Tibial nerve (tissue), 3 donors: ENCODE measurements around the gene BGLAP.

ENCODE experiments used
- POLR2A ChIP-seq, 2 donors: fragments of 450-650 bp; IDR thresholded peaks; one replicate each; pipeline ENCODE4 v1.6.1; 2017; ENCODE audit warnings: antibody characterized with exemption in 2 of 2, mild to moderate bottlenecking in 2 of 2, moderate library complexity in 2 of 2
- TF ChIP-seq, protein P1 (sequence below), 5 experiments: fragments of 200-600 bp in 3 of 5; fragments of 450-650 bp in 2 of 5; sonication (generic) in 3 of 5; IDR thresholded peaks; one replicate each; pipeline ENCODE4 v1.5.1; 2016 to 2019; ENCODE audit warnings: antibody characterized with exemption in 5 of 5, mild to moderate bottlenecking in 3 of 5, moderate library complexity in 2 of 5

DNA sequence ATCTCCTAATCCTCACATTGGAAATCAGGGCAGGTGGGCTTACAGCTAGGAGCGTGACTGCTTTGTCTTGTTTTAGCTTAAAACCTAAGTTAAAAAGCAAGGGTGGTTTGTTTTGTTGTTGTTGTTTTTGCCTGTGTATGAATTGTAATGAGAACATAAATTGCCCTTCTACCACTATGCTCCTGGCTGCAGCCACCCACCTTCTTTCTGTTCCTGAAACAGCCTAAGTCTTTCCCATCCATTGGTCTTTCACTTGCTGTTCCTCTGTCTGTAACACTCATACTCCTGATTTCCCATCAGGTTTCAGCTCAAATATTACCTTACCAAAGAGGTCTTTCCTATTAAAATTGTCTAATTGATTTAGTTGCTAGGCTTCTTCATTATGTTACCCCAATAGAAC, 41.5 kb downstream of the BGLAP start:
- TF ChIP-seq, protein P1, sequence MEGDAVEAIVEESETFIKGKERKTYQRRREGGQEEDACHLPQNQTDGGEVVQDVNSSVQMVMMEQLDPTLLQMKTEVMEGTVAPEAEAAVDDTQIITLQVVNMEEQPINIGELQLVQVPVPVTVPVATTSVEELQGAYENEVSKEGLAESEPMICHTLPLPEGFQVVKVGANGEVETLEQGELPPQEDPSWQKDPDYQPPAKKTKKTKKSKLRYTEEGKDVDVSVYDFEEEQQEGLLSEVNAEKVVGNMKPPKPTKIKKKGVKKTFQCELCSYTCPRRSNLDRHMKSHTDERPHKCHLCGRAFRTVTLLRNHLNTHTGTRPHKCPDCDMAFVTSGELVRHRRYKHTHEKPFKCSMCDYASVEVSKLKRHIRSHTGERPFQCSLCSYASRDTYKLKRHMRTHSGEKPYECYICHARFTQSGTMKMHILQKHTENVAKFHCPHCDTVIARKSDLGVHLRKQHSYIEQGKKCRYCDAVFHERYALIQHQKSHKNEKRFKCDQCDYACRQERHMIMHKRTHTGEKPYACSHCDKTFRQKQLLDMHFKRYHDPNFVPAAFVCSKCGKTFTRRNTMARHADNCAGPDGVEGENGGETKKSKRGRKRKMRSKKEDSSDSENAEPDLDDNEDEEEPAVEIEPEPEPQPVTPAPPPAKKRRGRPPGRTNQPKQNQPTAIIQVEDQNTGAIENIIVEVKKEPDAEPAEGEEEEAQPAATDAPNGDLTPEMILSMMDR (IDR thresholded peaks at IDR 0.05) = no peak
- TF ChIP-seq POLR2A (IDR thresholded peaks at IDR 0.05) = no peak
